GM19035 (cell line): Measurements from ENCODE around the gene POLDIP2.

Experiments
- ATAC-seq: cut with Tn5 transposase; IDR thresholded peaks from one replicate; pipeline ENCODE4 v1.9.1; 2021; ENCODE audit not compliant: unreplicated experiment

Gene POLDIP2

GRCh38 chr17:28318759-28319597, 38.3 kb downstream of the POLDIP2 start, which contains the start of gene TMEM97:
Gene TMEM97, plus strand, starts transcription at chr17:28319200. Its CDS starts 40 bp downstream, at chr17:28319240.
- peak; percentile 95 for ATAC-seq

- peak; percentile 6 for ATAC-seq
Observed at GRCh38 chr17:28317966-28318758, 39.2 kb downstream of the POLDIP2 start.

GRCh38 chr17:28317099-28317965, 40.0 kb downstream of the POLDIP2 start:
- no peak for ATAC-seq

- no peak for ATAC-seq
Observed at GRCh38 chr17:28315846-28316705, 41.3 kb downstream of the POLDIP2 start.

GRCh38 chr17:28313841-28314240, 43.5 kb downstream of the POLDIP2 start:
- ATAC-seq, result no peak

- no peak for ATAC-seq
Observed at GRCh38 chr17:28306954-28307401, 50.3 kb downstream of the POLDIP2 start.

GRCh38 chr17:28298449-28298848, 58.9 kb downstream of the POLDIP2 start:
- ATAC-seq, result no peak
